DMS 273 treated with DMSO at 0.1 percent for 48 hours (cell line): ENCODE data around the gene GALNS.

Experiments used
- DNase-seq: peaks from one replicate; lab custom pipeline; 2025; lab: John Stamatoyannopoulos, UW

The GALNS gene

DNA sequence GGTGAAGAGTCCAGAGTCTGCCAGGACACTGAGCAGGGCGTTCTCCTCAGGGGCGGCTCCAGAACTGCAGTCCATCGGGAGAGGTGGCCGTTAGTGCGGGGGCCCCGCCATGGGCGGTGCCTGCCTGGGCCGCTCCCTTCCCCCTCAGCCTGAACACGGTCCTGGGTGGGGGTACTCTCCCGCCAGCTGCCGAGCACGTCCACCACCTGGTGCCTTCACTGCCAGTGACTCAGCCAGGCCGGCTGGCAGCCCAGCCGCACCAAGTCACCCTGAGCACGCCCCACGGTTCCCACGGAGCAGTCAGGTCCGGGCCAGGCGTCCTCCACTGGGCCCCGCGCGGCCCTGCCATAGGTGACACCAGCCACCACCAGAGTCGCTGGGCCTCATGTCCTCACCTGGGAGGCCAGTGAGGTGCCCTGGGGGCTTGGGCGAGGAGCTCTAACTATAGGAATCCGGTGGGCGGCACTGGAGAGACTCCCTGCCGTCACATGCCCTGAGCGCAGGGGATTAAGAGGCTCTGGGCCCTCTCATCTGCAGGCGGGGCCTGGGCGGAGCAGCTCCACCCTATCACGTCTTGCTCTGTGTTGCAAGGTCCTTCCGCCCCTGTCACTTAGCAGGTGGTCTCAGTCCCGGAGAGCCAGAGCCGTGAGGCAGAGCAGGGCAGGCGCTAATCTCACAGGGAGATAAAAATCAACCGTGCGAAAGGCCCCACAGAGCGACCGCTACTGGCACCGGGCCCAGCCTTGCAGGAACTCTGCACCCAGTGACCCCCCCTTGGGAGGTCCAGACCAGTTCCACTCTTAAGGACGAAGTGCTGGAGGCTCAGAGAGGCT, 86.1 kb downstream of the GALNS start:
- peak; percentile 73 for DNase-seq

DNA sequence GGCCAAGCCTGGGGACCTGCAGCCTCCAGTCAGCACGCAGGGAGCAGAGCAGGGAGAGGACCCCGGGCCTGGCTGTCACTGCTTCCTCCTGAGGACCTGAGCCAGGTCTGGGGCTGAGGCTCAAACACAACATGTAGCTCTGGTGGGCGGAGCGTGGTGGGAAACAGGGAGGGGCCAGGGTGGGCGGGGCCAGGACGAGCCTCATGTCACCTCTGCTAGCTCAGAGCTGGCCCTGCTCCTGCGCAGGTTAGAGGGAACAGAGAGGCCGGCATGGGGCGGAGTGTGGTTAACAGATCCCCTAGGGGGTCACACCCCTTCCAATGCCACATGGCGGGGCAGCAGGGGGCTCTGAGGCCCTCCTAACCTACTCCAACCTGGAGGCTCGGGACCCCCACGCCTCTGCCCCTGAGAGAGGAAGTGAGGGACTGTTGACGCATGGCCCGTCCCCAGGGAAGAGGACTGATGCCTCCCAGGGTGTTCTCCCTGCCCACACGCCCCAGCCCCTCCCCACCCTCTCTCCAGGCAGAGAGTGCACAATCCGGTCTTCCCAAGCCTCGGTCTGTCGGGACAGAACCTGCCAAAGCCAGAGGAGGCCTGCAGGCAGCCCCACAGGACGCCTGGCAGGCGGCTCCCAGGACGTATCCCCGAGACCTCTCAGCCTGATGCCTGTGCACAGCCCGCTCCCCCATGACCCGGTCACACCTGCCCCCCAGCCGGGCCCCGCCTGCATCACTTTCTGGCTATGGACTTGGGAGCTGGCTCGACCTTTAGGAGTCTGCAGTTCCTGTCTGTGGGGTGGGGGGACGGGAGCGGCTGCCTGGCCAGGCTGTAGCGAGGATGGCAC, 86.9 kb downstream of the GALNS start:
- no peak for DNase-seq

DNA sequence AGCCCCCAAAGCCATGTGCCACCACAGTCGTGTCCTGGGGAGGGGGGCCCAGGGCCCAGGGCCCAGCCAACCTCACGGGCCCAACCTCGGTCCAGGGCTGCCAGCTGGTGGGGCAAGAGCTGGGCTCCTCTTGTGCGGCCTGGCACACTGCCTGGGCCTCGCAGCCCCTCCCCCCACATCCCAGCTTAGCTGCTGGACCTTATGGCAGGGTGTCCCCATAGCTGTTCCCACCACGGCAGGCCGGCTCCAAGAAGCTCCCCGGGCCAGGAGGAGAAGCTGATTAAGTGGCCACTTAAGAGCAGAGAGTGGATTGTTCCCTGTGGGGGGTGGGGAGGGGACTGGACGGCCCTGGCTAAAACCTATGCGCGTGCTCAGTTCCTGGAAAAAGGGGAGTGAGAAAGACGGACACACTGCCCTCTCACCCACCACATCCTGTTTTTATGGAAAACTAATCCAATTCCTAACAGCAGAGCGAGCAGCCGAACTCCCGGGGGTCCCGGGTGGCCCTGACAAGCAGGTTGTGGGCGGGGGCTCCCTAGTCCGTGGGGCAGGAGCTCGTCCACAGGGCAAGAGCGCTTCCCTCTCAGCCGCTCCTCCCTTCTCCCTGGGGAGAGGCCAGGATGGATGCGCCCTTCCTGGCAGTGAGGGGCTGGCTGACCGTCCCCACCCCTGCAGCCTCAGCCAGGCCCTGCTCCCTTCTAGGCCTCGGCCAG, 88.5 kb downstream of the GALNS start:
- DNase-seq: peak; percentile 38

DNA sequence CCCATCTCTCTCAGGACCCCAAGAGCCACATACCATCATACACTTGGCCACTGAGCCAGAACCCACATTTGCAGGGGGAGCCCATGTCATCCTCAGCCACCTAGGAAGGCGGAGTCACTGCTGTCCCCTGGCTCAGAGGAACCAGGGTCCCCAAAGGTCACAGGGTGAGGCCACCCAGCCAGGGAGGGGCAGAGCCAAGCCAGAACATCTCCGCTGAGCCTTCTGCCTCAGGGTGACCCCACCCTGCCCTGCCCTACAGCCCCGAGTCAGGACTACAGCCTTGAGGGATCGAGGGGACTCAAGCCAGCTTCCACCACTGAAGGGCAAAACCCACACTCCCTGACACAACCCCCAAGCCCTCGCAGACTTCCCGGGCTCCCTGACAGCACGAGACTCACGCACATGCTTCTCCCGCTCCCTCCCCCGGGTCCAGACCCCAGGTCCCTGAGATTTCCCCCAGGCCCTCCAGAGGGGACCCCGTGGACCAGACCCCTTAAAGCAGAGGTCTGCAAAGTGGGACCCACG, 89.1 kb downstream of the GALNS start:
- no peak for DNase-seq

DNA sequence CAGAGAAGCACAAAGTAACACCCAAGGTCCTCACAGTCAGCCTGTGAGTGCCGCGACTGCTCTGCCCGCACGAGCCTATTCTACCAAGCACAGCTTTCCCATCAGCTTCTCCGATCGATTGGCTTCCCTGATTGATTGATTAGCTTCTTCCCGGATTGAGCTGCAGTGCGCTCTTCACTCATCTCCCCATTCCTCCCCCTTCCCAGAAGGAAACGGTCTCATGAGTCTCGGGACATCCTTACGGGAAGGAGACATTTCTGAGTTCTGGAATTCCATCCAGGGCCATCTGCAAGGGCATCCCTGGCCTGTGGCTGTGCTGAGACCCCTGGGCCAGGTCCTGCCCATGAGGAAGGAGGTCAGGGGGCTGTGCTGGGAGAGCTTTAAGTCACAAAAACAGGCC, 89.8 kb downstream of the GALNS start:
- no peak for DNase-seq

DNA sequence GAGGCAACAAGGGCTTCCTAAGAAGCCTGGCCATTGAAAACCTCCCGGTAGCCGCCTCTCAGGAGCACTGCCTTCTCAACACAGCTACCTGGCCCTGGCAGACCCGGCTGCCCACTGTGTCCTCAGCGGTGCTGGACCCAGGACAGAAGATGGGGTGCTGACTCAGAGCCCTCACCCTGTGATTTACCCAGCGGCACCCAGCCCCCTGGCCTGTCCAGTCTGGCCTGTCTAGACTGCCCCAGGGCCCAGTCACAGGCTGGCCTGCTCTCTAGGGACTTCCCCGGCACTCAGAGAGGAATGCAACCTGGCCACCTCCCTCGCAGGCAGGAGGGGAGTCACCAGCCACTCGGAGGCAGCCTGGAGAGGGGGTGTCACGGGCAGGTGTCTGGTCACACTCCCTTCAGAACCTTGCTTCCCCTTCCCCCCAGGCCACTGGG, 91.8 kb downstream of the GALNS start:
- no peak for DNase-seq

DNA sequence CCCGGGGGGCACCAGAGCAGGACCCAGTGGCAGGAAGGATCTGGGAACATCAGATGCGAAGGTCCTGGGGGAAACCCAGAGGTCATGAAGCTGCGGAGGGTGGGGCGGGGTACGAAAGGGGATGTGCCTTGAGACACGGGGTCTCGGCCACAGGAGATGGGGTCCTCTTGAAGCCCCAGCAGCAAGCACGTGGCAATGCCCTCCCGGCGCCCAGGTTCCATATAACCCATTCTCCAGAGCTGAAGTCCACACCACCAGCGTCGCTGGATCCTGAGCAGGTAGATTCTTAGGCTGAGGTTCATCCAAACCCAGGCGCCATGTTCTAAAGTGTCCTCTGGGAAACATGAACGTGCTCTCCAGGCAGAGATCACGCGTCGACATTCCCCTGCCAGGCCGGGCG, 92.7 kb downstream of the GALNS start:
- no peak for DNase-seq
